HepG2 (cell line): ENCODE measurements around the gene UAP1L1.

ENCODE experiments used
- ZFP36L2 ChIP-seq: sonication (generic); formaldehyde crosslinking; IDR thresholded peaks from 2 replicates; pipeline ENCODE4 v1.4.0; 2020; ENCODE audit warnings: missing genetic modification reagents
- ZSCAN21 ChIP-seq: sonication (generic); formaldehyde crosslinking; IDR thresholded peaks from 2 replicates; pipeline ENCODE4 v1.8.0; 2022; ENCODE audit warnings: mild to moderate bottlenecking, missing genetic modification reagents, moderate library complexity, borderline replicate concordance
- TF ChIP-seq, protein P1 (sequence below): IDR thresholded peaks from 2 replicates; pipeline ENCODE4 v1.6.1; 2012; ENCODE audit warnings: low read length, improper control_type of control experiment
- TF ChIP-seq, protein P2 (sequence below), 2 experiments: IDR thresholded peaks; 2 replicates each; pipeline ENCODE4 v1.6.1; 2011 to 2012; ENCODE audit warnings: low read length in 2 of 2, borderline replicate concordance in 1 of 2, low read depth in 1 of 2, mild to moderate bottlenecking in 1 of 2, moderate library complexity in 1 of 2
- TF ChIP-seq, protein P3 (sequence below): sonication (generic); formaldehyde crosslinking; IDR thresholded peaks from 2 replicates; pipeline ENCODE4 v1.4.0; 2020; ENCODE audit warnings: mild to moderate bottlenecking, missing genetic modification reagents, borderline replicate concordance
- TF ChIP-seq, protein P4 (sequence below): sonication (generic); formaldehyde crosslinking; IDR thresholded peaks from 2 replicates; pipeline ENCODE4 v1.8.0; 2022; ENCODE audit warnings: low read depth, missing genetic modification reagents
- TF ChIP-seq, protein P5 (sequence below): sonication (generic); formaldehyde crosslinking; IDR thresholded peaks from 2 replicates; pipeline ENCODE4 v1.5.0; 2020; ENCODE audit warnings: missing genetic modification reagents

DNA sequence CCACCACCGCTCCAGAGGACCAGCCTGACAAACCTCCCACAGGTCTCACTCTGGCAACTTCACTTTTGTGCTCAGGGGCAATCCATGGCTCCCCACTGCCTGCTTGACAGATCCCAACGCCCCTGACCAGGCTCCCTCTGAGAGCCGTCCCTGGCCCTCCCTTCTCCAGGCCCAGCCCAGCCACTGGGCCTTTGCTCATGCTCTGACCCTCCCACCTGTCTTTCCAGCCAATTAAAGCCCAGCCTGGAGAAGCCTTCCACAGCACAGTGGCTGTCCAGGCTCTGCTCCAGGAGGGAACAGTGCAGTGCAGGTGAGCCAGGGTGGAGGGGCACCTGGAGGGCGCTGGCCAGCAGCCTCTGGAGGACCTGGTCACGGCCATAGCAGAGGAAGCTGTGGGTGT lies 26.7 kb upstream of the UAP1L1 start:
- TF ChIP-seq, protein P1, sequence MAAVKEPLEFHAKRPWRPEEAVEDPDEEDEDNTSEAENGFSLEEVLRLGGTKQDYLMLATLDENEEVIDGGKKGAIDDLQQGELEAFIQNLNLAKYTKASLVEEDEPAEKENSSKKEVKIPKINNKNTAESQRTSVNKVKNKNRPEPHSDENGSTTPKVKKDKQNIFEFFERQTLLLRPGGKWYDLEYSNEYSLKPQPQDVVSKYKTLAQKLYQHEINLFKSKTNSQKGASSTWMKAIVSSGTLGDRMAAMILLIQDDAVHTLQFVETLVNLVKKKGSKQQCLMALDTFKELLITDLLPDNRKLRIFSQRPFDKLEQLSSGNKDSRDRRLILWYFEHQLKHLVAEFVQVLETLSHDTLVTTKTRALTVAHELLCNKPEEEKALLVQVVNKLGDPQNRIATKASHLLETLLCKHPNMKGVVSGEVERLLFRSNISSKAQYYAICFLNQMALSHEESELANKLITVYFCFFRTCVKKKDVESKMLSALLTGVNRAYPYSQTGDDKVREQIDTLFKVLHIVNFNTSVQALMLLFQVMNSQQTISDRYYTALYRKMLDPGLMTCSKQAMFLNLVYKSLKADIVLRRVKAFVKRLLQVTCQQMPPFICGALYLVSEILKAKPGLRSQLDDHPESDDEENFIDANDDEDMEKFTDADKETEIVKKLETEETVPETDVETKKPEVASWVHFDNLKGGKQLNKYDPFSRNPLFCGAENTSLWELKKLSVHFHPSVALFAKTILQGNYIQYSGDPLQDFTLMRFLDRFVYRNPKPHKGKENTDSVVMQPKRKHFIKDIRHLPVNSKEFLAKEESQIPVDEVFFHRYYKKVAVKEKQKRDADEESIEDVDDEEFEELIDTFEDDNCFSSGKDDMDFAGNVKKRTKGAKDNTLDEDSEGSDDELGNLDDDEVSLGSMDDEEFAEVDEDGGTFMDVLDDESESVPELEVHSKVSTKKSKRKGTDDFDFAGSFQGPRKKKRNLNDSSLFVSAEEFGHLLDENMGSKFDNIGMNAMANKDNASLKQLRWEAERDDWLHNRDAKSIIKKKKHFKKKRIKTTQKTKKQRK = no peak
- TF ChIP-seq, protein P2, sequence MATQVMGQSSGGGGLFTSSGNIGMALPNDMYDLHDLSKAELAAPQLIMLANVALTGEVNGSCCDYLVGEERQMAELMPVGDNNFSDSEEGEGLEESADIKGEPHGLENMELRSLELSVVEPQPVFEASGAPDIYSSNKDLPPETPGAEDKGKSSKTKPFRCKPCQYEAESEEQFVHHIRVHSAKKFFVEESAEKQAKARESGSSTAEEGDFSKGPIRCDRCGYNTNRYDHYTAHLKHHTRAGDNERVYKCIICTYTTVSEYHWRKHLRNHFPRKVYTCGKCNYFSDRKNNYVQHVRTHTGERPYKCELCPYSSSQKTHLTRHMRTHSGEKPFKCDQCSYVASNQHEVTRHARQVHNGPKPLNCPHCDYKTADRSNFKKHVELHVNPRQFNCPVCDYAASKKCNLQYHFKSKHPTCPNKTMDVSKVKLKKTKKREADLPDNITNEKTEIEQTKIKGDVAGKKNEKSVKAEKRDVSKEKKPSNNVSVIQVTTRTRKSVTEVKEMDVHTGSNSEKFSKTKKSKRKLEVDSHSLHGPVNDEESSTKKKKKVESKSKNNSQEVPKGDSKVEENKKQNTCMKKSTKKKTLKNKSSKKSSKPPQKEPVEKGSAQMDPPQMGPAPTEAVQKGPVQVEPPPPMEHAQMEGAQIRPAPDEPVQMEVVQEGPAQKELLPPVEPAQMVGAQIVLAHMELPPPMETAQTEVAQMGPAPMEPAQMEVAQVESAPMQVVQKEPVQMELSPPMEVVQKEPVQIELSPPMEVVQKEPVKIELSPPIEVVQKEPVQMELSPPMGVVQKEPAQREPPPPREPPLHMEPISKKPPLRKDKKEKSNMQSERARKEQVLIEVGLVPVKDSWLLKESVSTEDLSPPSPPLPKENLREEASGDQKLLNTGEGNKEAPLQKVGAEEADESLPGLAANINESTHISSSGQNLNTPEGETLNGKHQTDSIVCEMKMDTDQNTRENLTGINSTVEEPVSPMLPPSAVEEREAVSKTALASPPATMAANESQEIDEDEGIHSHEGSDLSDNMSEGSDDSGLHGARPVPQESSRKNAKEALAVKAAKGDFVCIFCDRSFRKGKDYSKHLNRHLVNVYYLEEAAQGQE (IDR thresholded peaks at IDR 0.05; ENCODE audit: borderline replicate concordance in 1 of 2, low read depth in 1 of 2, low read length in 2 of 2) = no peak
- TF ChIP-seq, protein P3, sequence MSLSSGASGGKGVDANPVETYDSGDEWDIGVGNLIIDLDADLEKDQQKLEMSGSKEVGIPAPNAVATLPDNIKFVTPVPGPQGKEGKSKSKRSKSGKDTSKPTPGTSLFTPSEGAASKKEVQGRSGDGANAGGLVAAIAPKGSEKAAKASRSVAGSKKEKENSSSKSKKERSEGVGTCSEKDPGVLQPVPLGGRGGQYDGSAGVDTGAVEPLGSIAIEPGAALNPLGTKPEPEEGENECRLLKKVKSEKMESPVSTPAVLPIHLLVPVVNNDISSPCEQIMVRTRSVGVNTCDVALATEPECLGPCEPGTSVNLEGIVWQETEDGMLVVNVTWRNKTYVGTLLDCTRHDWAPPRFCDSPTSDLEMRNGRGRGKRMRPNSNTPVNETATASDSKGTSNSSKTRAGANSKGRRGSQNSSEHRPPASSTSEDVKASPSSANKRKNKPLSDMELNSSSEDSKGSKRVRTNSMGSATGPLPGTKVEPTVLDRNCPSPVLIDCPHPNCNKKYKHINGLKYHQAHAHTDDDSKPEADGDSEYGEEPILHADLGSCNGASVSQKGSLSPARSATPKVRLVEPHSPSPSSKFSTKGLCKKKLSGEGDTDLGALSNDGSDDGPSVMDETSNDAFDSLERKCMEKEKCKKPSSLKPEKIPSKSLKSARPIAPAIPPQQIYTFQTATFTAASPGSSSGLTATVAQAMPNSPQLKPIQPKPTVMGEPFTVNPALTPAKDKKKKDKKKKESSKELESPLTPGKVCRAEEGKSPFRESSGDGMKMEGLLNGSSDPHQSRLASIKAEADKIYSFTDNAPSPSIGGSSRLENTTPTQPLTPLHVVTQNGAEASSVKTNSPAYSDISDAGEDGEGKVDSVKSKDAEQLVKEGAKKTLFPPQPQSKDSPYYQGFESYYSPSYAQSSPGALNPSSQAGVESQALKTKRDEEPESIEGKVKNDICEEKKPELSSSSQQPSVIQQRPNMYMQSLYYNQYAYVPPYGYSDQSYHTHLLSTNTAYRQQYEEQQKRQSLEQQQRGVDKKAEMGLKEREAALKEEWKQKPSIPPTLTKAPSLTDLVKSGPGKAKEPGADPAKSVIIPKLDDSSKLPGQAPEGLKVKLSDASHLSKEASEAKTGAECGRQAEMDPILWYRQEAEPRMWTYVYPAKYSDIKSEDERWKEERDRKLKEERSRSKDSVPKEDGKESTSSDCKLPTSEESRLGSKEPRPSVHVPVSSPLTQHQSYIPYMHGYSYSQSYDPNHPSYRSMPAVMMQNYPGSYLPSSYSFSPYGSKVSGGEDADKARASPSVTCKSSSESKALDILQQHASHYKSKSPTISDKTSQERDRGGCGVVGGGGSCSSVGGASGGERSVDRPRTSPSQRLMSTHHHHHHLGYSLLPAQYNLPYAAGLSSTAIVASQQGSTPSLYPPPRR (CRISPR knock-in tag) = no peak
- TF ChIP-seq ZFP36L2 (CRISPR knock-in tag) = no peak
- TF ChIP-seq, protein P4, sequence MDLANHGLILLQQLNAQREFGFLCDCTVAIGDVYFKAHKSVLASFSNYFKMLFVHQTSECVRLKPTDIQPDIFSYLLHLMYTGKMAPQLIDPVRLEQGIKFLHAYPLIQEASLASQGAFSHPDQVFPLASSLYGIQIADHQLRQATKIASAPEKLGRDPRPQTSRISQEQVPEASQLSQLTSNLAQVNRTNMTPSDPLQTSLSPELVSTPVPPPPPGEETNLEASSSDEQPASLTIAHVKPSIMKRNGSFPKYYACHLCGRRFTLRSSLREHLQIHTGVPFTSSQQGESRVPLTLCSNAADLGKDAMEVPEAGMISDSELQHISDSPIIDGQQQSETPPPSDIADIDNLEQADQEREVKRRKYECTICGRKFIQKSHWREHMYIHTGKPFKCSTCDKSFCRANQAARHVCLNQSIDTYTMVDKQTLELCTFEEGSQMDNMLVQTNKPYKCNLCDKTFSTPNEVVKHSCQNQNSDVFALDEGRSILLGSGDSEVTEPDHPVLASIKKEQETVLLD (CRISPR knock-in tag) = no peak
- TF ChIP-seq, protein P5, sequence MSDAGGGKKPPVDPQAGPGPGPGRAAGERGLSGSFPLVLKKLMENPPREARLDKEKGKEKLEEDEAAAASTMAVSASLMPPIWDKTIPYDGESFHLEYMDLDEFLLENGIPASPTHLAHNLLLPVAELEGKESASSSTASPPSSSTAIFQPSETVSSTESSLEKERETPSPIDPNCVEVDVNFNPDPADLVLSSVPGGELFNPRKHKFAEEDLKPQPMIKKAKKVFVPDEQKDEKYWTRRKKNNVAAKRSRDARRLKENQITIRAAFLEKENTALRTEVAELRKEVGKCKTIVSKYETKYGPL (CRISPR knock-in tag) = no peak
- TF ChIP-seq ZSCAN21 (CRISPR knock-in tag) = no peak
